ENCODE results near the gene GPBP1. TPM values are rescaled to one million over a fixed set of nuclear protein-coding genes. Genes with fewer than 3 reads are reported as not detected.
"Not testable (repeated sequence)": the region's sequence is repeated elsewhere in the genome, so short reads cannot be mapped to it uniquely, and the experiment has no call there.

GPBP1 gene
- total and polyA plus RNA-seq, 2 donors from 2014 or later, result 52.7 to 80.9 TPM

GRCh38 chr5:57190593-57190992 is 16.7 kb downstream of the GPBP1 start:
- Histone ChIP-seq H3K9me3 (ENCODE audit: control insufficient read depth in 2 of 3, insufficient read depth in 1 of 3, low read length in 3 of 3) (no peaks in the 10 kb centered on the region), H3K9ac (ENCODE audit: low read length in 3 of 3) (no peak overlapping the region), H3K36me3 (ENCODE audit: control insufficient read depth in 2 of 3, insufficient read depth in 3 of 3, low read length in 3 of 3) (peaks cover 0 to 4% (median 0%) of the 10 kb centered on the region in 3 donors), H3K4me3 (ENCODE audit: low read length in 3 of 3) (no peak overlapping the region), H3K4me1 (ENCODE audit: control insufficient read depth in 2 of 3, insufficient read depth in 2 of 3, low read depth in 1 of 3, low read length in 3 of 3) (peaks cover 0 to 17% (median 12%) of the 10 kb centered on the region in 3 donors), H3K27me3 (ENCODE audit: control insufficient read depth, insufficient read depth, low read length) (no peaks in the 10 kb centered on the region), H3K27ac (ENCODE audit: low read depth in 2 of 2, low read length in 2 of 2) (no peak overlapping the region)
- TF ChIP-seq, protein P1, sequence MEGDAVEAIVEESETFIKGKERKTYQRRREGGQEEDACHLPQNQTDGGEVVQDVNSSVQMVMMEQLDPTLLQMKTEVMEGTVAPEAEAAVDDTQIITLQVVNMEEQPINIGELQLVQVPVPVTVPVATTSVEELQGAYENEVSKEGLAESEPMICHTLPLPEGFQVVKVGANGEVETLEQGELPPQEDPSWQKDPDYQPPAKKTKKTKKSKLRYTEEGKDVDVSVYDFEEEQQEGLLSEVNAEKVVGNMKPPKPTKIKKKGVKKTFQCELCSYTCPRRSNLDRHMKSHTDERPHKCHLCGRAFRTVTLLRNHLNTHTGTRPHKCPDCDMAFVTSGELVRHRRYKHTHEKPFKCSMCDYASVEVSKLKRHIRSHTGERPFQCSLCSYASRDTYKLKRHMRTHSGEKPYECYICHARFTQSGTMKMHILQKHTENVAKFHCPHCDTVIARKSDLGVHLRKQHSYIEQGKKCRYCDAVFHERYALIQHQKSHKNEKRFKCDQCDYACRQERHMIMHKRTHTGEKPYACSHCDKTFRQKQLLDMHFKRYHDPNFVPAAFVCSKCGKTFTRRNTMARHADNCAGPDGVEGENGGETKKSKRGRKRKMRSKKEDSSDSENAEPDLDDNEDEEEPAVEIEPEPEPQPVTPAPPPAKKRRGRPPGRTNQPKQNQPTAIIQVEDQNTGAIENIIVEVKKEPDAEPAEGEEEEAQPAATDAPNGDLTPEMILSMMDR (IDR thresholded peaks at IDR 0.05; ENCODE audit: borderline replicate concordance, extremely low read depth, insufficient read depth), result no peak
- intact Hi-C loops (cut with DNase I), result no loop called here
- DNase-seq (no peak), FAIRE-seq (no peak)

DNA sequence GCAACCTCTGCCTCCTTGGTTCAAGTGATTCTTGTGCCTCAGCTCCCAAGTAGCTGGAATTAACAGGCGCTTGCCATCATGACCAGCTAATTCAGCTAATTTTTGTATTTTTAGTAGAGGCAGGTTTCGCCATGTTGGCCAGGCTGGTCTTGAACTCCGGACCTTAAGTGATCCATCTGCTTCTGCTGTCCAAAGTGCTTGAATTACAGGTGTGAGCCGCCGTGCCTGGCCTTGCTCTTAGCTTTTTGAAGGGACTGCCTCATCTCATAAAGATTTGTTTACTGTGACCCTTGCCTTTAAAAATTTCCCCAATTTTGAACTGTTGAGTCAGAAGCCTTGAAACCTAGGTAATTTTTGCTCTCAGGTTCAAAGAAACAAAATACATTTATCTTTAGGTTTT is 17.3 kb downstream of the GPBP1 start:
- Histone ChIP-seq H3K9me3 (ENCODE audit: control insufficient read depth in 2 of 3, insufficient read depth in 1 of 3, low read length in 3 of 3) (no peaks in the 10 kb centered on the region), H3K4me3 (ENCODE audit: low read length in 3 of 3) (no peak overlapping the region), H3K9ac (ENCODE audit: low read length in 3 of 3) (no peak overlapping the region), H3K4me1 (ENCODE audit: control insufficient read depth in 2 of 3, insufficient read depth in 2 of 3, low read depth in 1 of 3, low read length in 3 of 3) (peaks cover 0 to 13% (median 12%) of the 10 kb centered on the region in 3 donors), H3K27ac (ENCODE audit: low read depth in 2 of 2, low read length in 2 of 2) (no peak overlapping the region), H3K36me3 (ENCODE audit: control insufficient read depth in 2 of 3, insufficient read depth in 3 of 3, low read length in 3 of 3) (peaks cover 0 to 6% (median 0%) of the 10 kb centered on the region in 3 donors), H3K27me3 (ENCODE audit: control insufficient read depth, insufficient read depth, low read length) (no peaks in the 10 kb centered on the region)
- FAIRE-seq, result no peak
- intact Hi-C loops (cut with DNase I), result no loop called here
- no peak for DNase-seq
- TF ChIP-seq, protein P1 (IDR thresholded peaks at IDR 0.05; ENCODE audit: borderline replicate concordance, extremely low read depth, insufficient read depth), result no peak

- TF ChIP-seq, protein P1 (IDR thresholded peaks at IDR 0.05; ENCODE audit: borderline replicate concordance, extremely low read depth, insufficient read depth), result no peak
- Histone ChIP-seq H3K27ac (ENCODE audit: low read depth in 2 of 2, low read length in 2 of 2) (no peak overlapping the region), H3K9ac (ENCODE audit: low read length in 3 of 3) (no peak overlapping the region), H3K27me3 (ENCODE audit: control insufficient read depth, insufficient read depth, low read length) (no peaks in the 10 kb centered on the region), H3K4me3 (ENCODE audit: low read length in 3 of 3) (no peak overlapping the region), H3K36me3 (ENCODE audit: control insufficient read depth in 2 of 3, insufficient read depth in 3 of 3, low read length in 3 of 3) (peaks cover 0 to 8% (median 0%) of the 10 kb centered on the region in 3 donors), H3K4me1 (ENCODE audit: control insufficient read depth in 2 of 3, insufficient read depth in 2 of 3, low read depth in 1 of 3, low read length in 3 of 3) (peaks cover 0 to 13% (median 8%) of the 10 kb centered on the region in 3 donors), H3K9me3 (ENCODE audit: control insufficient read depth in 2 of 3, insufficient read depth in 1 of 3, low read length in 3 of 3) (no peaks in the 10 kb centered on the region)
- FAIRE-seq (no peak), DNase-seq (no peak)
- intact Hi-C loops (cut with DNase I), result no loop called here
Measured at GRCh38 chr5:57191986-57192385, 18.1 kb downstream of the GPBP1 start.

GRCh38 chr5:57192832-57193231 is 19.0 kb downstream of the GPBP1 start:
- intact Hi-C loops (cut with DNase I); FAIRE-seq: not testable (repeated sequence)

More at GRCh38 chr5:57192832-57193231, 19.0 kb downstream of the GPBP1 start:
- not testable (repeated sequence) for H3K36me3 ChIP-seq (ENCODE audit: control insufficient read depth in 2 of 3, insufficient read depth in 3 of 3, low read length in 3 of 3); H3K9me3 ChIP-seq (ENCODE audit: control insufficient read depth in 2 of 3, insufficient read depth in 1 of 3, low read length in 3 of 3); H3K27me3 ChIP-seq (ENCODE audit: control insufficient read depth, insufficient read depth, low read length); H3K9ac ChIP-seq (ENCODE audit: low read length in 3 of 3); H3K4me3 ChIP-seq (ENCODE audit: low read length in 3 of 3); H3K27ac ChIP-seq (ENCODE audit: low read depth in 2 of 2, low read length in 2 of 2); H3K4me1 ChIP-seq (ENCODE audit: control insufficient read depth in 2 of 3, insufficient read depth in 2 of 3, low read depth in 1 of 3, low read length in 3 of 3); DNase-seq
